T-helper 1 cell treated with Interleukin-12 subunit alpha and Interleukin-12 subunit beta and Interleukin-4 antibody, amounts not matched to agents 30 ng/mL and 1 ng/mL, for 36 hours (primary cell): ENCODE results near the gene CHST4. TPM values are rescaled to one million over a fixed set of nuclear protein-coding genes. Genes with fewer than 3 reads are reported as not detected.
"Not testable (repeated sequence)": the region's sequence is repeated elsewhere in the genome, so short reads cannot be mapped to it uniquely, and the experiment has no call there.

Experiments
- intact Hi-C: fragments of 100-400 bp; cut with micrococcal nuclease; formaldehyde crosslinking; loops from one replicate; pipeline ENCODE4 v1.15.1; 2024
- total RNA-seq: library from RNA; stranded (reverse); gene quantifications from 2 replicates; pipeline ENCODE4 v1.2.3, GENCODE V29; 2022

Gene CHST4
- total RNA-seq, 1 donor from 2014 or later, result not detected

DNA sequence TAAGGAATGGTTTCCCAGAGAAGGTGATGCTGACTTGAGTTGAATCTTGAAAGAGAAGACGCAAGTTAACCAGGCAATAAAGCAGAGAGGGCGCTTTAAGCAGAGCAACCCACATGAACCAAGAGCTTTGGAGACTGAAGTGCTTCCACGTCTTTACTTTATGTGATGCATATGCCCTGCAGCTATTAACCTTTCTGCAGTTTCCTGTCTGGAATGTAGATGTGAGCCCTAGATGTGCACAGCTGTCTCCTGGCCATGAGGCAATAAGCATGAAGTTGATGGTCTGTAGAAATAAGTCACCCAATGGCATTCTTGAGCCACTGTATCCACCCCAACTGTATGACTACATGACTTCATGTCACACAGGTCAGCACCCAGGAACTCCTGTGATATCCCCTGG, 5.7 kb upstream of the CHST4 start:
- intact Hi-C loops, result no loop called here

DNA sequence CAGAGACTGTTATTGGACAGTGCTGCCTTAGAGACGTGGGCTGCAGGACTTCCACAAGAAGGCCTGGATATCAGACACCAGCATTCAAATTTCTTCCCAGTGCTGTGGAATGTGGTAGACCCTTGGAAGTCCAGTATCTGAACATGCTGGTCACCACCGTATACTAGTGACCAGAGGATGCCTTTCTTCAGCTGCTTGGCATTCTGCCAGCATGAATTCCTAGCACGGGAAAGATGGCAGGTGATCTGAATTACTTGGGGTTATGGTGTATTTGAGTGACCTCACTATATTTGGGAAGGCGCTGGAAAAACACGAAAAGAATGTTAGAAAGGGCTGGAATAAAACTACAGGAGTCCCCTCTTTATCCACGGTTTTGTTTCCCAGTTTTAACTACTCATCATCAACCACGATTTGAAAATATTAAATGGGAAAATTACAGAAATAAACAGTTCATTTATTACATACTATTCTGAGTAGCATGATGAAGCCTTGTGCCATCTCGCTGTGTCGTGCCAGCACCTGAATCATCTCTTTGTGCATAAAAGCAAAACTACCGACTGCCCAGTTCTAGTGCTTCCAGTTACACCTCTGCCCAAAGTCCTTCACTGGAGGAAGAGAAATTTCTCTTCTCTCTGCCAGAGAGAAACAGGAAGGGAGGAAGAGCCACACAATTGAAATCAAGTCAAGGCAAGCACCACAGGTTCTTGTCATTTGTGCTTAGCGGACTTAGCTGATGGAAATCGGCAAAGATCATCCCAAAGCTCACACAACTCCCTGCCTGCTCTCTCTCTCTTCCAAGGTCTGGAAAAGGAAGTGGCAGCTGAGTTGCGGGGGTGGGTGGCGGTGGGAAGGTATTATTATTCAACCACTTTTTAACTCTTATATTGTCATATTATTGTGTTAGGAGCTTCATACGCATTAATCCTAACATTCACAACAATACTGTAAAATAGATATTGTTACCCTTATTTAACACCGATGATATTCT, 1.4 kb upstream of the CHST4 start:
- intact Hi-C loops, result no loop called here

DNA sequence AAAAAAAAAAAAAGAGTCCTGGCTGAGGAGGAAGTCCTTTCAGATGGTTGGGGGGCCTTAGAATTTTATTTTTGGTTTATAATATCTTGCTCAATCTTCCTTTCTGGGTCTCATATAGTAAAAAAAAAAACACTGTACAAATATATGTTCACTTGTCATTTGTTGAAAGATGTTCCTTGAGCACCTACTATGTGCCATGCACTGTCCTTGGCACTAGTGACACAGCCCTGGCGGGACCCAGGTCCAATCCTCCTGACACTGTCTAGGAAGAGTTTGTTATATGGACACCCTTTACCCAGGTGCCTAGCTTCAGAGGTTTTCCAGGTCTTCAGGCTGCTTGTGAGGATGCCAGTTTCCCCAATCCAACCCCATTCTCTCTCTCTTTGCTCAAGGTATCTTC, 2.0 kb downstream of the CHST4 start:
- intact Hi-C loops, result no loop called here

DNA sequence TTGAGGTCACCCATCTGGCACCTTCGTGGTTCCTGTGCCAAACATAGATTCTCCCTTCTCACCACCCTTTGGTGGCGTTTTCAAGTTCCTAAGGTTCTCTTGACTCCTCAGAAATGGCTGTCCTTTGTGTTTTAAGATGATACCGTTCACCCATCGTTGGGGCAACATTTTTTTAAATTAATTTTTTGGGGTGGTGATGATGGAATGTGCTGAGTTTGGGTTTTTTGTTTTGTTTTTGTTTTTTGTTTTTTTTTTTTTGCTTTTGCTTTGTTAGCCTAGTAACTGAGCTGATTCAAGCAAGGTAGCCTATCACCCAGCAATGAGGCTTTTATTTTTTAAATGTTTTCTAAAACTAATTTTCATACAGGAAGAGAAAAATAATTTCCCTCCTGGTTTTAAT, 2.6 kb downstream of the CHST4 start:
- intact Hi-C loops, result no loop called here

DNA sequence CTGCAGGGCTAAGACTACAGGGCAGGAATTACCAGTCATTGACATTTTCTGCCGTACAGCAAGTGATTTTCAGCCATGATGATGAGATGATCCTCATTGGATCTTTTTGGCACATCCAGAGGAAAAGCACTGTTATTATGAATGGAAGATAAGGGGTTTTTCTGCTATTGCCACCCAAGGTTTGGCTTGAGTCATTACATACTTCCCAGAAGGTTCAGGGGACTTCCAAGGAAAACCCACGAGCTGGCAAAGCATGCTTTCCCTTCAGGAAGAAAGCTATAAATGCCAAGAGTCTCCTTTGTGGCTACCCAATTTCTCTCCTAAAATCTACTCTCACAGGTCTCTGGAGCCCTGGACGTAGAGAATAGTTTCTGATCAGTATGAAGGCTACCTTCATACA, 6.1 kb downstream of the CHST4 start:
- intact Hi-C loops, result no loop called here

DNA sequence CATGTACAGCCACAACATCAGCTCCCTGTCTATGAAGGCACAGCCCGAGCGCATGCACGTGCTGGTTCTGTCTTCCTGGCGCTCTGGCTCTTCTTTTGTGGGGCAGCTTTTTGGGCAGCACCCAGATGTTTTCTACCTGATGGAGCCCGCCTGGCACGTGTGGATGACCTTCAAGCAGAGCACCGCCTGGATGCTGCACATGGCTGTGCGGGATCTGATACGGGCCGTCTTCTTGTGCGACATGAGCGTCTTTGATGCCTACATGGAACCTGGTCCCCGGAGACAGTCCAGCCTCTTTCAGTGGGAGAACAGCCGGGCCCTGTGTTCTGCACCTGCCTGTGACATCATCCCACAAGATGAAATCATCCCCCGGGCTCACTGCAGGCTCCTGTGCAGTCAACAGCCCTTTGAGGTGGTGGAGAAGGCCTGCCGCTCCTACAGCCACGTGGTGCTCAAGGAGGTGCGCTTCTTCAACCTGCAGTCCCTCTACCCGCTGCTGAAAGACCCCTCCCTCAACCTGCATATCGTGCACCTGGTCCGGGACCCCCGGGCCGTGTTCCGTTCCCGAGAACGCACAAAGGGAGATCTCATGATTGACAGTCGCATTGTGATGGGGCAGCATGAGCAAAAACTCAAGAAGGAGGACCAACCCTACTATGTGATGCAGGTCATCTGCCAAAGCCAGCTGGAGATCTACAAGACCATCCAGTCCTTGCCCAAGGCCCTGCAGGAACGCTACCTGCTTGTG, 10.7 kb downstream of the CHST4 start:
- intact Hi-C loops, result loop anchor here (1.0 kb wide), 1 partner anchor 125 kb away; no protein-coding TSS in a partner anchor

DNA sequence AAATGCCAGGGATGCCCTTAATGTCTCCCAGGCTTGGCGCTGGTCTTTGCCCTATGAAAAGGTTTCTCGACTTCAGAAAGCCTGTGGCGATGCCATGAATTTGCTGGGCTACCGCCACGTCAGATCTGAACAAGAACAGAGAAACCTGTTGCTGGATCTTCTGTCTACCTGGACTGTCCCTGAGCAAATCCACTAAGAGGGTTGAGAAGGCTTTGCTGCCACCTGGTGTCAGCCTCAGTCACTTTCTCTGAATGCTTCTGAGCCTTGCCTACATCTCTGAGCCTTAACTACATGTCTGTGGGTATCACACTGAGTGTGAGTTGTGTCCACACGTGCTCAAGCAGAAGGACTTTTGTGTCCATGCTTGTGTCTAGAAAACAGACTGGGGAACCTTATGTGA, 11.4 kb downstream of the CHST4 start:
- intact Hi-C loops, result loop anchor here (1.0 kb wide), 1 partner anchor 125 kb away; no protein-coding TSS in a partner anchor

DNA sequence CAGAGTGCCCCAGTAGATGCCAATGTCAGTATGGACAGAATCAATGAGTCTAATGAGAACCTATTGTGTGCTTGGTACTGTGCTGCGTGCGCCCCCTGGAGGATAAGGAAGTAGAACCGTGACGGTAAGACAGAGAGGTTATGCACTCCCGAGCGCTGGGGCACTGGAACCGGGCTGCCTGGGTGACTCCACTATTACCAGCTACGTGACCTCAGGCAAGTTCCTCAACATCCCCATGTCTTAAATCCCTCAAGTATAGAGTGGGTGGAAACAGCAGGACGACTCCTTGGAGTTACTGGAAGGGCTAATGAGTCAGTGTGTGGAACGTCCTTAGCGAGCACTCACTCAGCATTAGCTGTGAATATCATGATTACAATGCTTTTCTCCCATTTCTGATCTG, 16.2 kb downstream of the CHST4 start:
- intact Hi-C loops, result loop anchor here (1.0 kb wide), 2 partner anchors 69 to 129 kb away; no protein-coding TSS in a partner anchor

DNA sequence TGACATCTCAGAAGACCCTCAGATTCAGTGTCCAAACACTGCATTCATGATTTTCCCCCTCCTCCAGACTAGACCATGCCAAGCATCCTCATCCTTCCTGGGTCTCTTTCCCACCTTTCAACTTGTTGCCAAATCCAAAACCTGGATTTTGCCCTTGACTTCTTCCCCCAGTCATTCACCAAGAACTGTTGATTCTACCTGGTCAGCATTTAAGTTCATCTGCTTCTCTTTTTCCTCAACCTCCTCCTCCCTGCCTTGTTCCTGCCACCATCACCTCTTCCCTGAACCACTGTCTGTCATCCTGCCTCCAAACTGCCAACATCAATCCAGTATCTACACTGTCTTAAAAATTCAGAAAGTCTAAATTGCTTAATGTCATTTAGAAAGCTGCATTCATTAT, 20.9 kb downstream of the CHST4 start:
- intact Hi-C loops, result no loop called here

DNA sequence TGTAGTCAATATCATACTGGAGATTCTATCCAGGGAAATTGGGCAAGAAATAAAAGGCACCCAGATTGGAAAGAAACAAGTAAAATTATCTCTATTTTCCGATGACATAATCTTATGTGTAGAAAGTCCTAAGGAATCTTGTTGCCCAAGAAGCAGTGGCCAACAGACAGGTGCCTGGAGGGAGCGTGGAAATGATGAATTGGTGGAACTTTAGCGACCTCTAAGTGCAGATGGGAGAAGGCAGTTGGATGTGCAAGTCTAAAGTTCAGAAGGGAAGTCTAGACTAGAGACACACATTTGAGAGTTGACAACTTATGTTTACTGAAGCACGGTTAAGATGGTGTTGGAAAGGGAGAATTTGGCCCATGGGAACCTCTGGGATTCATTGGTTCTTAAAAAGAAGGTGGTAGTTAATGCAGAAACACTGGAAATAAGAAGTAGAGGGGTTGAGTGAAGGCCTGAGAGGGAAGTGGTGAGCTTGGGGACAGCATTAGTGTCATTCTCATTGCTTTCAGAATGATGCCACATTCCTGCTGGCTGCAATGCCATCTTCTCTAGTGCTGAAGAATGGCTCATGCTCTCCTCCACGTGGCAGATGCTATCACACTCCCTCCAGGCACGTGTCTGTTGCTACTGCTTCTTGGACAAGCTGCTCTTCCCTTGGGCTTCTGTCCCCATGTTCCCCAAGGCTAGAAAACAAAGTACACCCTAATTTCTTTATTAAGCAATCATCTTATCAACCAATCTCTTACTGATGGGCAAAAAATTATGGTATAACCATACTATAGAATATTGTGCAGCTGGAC, 26.7 kb downstream of the CHST4 start:
- intact Hi-C loops, result no loop called here

DNA sequence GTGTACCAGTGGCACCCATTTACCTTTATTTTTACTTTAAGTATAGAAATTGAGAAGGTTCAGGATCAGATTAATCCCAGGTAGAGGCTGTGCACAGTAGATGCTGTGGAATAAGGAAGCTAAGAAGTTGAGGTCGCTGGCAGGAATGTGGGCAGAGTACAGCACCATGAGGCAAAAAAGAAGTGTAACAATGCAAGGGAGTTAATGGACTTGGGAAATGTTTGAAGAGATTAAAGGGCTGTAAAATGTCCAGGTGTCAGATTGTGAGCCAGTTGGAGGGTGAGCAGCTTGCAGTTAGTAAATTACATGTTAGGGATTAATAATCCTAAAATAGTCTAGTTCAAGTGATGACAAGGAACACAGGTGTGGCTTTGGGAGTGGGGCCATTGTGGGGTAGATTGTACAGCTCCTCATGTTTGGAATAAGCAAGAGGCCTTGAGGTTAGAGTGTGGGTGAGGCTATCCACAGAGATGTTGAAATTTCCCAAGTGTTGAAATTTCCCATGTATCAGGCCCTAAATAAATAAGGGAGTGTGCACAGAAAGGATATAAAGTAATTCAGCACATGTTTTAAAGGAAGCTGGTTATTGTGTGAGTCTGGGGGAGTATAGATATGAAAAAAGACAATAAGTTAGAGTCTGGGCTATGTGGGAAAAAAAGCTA, 29.1 kb downstream of the CHST4 start:
- intact Hi-C loops, result no loop called here

DNA sequence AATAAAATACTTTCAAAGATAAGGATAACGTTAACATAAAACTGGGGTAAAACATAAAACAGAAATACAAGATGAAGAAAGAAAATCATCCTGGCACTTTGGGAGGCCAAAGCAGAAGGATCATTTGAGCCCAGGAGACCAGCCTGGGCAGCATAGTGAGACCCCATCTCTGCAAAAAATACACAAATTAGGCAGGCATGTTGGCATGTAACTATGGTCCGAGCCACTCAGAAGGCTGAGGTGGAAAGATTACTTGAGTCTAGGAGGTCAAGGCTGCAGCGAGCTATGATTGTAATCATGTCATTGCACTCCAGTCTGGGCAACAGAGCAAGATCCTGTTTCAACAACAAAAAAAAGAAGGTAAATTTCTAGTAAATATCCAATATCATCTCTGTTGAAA, 31.1 kb downstream of the CHST4 start:
- intact Hi-C loops, result no loop called here

DNA sequence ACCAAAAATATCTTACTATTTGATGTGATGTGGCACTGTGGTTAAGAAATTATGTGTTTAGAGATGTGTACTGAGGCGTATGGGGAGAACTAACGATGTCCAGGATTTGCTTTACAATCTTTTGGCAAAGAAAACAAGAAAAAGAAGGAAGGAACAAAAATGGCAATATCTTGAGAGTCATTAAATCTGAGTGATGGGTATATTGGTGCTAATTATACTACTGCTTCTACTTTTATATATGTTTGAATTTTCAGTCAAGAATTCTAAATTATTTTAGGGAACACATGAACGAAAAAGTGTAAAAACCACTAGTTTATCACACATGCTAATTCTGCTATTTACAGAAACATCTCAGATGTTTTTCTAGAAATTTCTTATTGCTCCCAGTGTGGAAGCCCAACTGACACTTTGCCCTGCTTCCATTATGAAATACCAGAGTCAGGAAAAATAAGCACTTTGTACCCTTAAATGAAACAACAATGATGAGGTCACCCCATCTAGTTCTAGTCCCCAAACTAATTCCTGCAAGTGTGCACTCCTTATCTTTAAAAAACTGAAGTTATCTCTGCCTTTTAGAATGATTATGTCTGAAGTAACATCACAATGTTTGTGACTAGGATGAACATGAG, 31.8 kb downstream of the CHST4 start:
- intact Hi-C loops, result no loop called here

DNA sequence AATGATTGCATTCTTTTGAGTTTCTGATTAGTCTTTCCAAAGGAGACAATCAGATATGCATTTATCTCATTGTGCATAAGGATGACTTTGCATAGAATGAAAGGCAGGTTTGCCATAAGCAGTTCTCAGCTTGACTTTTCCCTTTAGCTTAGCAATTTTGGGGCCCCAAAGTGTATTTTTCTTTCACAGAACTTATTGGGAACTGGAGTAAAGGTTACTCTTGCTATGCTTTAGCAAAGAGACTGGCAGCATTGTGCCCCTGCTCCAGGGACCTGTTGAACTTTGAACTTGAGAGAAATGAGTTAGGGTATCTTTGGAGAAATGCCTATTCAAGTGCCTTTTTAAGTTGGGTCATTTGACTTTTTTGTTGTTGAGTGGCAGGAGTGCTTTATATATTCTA, 33.6 kb downstream of the CHST4 start:
- intact Hi-C loops, result no loop called here

DNA sequence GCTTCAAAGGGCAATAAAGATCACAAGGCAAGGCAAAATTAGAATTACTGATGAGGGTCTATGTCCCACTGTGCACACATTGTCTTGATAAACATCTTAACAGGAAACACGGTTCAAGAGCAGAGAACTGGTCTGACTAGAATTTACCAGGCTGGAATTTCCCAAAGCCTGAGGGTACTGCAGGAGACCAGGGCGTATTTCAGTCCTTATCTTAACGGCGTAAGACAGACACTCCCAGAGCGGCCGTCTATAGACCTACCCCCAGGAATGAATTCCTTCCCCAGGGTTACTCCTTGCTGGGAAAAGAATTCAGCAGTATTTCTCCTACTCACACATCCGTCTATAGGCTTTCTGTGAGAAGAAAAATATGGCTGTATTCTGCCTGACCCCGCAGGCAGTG, 35.7 kb downstream of the CHST4 start:
- intact Hi-C loops, result not testable (repeated sequence)

DNA sequence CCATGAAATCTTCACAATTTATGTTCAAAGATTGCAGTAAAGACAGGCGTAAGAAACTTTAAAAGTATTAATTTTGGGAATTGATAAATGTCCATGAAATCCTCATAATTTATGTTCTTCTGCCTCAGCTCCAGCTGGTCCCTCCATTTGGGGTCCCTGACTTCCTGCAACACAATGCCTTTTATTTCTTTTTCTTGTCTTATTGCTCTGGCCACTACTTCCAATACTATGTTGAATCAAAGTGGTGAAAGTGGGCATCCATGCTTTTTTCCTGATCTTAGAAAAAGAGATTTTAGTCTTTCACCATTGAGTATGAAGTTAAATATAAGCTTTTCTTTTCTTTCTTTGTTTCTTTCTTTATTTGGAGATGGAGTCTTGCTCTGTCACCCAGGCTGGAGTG, 36.3 kb downstream of the CHST4 start:
- intact Hi-C loops, result no loop called here

DNA sequence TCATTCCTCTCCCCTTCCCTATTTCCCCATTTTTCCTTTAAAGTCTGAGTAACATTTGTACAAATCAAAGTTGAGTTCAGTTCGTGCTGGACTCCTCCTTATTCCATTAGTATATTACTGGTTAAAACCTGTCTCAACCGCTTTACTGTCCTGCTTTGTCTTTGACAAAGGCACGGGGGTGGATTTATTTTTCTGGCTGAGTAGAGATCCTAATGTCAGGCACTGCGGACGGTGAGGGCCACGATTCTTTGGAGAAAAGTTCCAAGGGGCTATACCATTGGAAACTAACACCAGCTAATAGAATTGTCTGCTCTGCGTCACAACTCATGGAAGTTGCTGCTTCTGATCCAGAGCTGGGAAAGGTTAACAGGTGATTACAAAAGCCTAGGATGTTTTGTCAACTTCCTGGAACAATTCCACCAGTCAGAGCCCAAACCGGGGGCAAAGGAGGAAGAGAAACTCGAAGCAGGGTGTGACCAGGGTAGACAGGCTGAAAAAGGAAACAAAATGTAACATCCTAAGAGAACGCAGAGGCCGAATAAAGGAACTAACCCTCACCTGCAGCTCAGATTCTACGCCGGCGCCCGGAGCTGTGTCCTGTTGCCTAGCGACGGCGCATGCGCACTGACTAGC, 38.2 kb downstream of the CHST4 start:
- intact Hi-C loops, result loop anchor here (1.0 to 2.0 kb wide), 4 partner anchors 158 to 330 kb away; partner anchors contain the start of genes ATXN1L, CMTR2 and IST1

DNA sequence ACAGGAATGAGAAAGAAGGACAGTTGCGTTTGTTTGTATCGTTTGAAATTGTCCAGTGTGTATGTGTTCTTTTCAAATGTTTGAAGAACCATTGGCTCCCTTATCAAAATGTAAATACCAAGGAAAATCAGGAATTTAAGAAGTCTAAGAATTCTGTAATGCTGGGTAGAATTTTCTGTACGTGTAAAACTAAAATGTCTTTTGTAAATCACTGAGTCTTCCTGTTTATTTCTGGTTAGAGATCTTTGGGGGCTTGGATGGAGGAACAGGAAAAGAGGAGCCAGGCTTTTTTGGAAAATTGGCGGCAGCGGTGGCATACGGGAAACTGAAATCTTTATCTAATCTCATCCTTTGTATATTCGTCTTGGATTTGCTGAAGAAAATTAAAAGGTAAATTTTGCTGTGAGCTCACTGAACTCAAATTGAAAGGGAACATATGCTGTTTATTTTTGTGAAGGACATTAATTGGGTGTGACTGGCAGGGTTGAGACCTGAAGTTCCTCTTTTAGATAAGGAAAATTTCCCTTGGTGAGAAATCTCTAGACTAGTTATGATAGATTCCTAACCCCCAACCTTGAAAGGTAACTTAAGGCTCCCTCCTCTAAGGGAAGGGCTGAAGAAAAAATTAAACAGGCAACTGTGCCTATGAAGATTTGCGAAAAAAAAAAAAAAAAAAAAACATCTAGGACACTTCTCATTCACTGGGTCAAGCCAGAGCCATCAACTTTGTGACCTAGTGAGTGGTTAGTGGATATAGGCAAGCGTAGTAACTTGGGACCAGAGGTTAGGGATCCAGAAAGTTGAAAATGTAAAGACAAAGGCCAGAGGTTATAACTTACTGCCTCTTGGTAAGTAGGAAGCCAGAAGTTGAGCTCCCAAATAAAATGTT, 39.8 kb downstream of the CHST4 start:
- intact Hi-C loops, result loop anchor here (1.0 to 5.0 kb wide), 13 partner anchors 45 to 765 kb away; partner anchors contain the start of genes DHODH, DHX38, IST1 and TXNL4B

DNA sequence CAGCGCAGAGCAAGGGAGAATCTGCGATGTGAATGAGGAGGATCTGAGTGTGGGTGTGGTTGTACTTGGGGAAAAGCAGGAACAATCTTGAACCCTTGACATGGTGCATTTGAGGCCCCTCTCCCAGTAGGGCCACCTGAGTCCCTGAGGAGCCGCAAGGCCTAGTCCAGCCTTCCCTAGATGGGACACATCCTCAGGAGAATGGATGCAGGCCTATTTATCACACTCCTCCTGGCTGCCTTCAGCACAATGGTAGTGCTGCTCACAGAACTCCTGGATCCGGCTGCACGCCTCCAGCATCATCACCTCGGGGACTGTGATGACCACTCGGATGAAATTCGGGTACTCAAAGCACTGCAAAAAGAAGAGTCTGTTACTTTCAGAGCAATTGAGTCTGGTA, 41.7 kb downstream of the CHST4 start:
- intact Hi-C loops, result loop anchor here (5.0 kb wide), 1 partner anchor 314 kb away; the partner anchor contains the start of gene ZNF821
